Ishikawa (cell line): ENCODE results near the gene WBP1L.

Experiments
- CEBPB ChIP-seq: IDR thresholded peaks from 2 replicates; pipeline ENCODE4 v1.6.1; 2012
- CREB1 ChIP-seq: IDR thresholded peaks from 2 replicates; pipeline ENCODE4 v1.6.1; 2012; ENCODE audit warnings: low read depth
- EGR1 ChIP-seq: IDR thresholded peaks from 2 replicates; pipeline ENCODE4 v1.6.1; 2012
- EP300 ChIP-seq: IDR thresholded peaks from 2 replicates; pipeline ENCODE4 v1.6.1; 2012; ENCODE audit warnings: borderline replicate concordance
- FOXM1 ChIP-seq: IDR thresholded peaks from 2 replicates; pipeline ENCODE4 v1.6.1; 2012; ENCODE audit warnings: low read depth, borderline replicate concordance
- MAX ChIP-seq: IDR thresholded peaks from 2 replicates; pipeline ENCODE4 v1.6.1; 2012
- NFIC ChIP-seq: IDR thresholded peaks from 2 replicates; pipeline ENCODE4 v1.6.1; 2012
- RAD21 ChIP-seq: IDR thresholded peaks from 2 replicates; pipeline ENCODE4 v1.6.1; 2012; ENCODE audit warnings: low read depth
- REST ChIP-seq: IDR thresholded peaks from 2 replicates; pipeline ENCODE4 v1.6.1; 2012; ENCODE audit warnings: low read depth, mild to moderate bottlenecking
- TAF1 ChIP-seq: IDR thresholded peaks from 2 replicates; pipeline ENCODE4 v1.6.1; 2012; ENCODE audit warnings: low read depth, mild to moderate bottlenecking
- TCF12 ChIP-seq: IDR thresholded peaks from 2 replicates; pipeline ENCODE4 v1.6.1; 2012; ENCODE audit warnings: low read depth
- TEAD4 ChIP-seq: IDR thresholded peaks from 2 replicates; pipeline ENCODE4 v1.6.1; 2012
- USF1 ChIP-seq: IDR thresholded peaks from 2 replicates; pipeline ENCODE4 v1.6.1; 2012
- YY1 ChIP-seq: IDR thresholded peaks from 2 replicates; pipeline ENCODE4 v1.6.1; 2012; ENCODE audit warnings: low read depth
- ZBTB7A ChIP-seq: IDR thresholded peaks from 2 replicates; pipeline ENCODE4 v1.6.1; 2012; ENCODE audit warnings: low read depth

Gene WBP1L

GRCh38 chr10:102743588-102744373 is at the start of gene WBP1L:
WBP1L (plus strand) TSS chr10:102743948; CDS start chr10:102744054, 106 bp downstream.
- peak; percentile 84; the same call in 1 of the 2 replicates for TF ChIP-seq EGR1
- 0 out of 2 replicates have a peak, but pooled peaks have one; percentile 14 for TF ChIP-seq TCF12
- peak; percentile 61 for TF ChIP-seq MAX
- peak; percentile 79 for TF ChIP-seq CREB1
- TF ChIP-seq TAF1, result peak; percentile 36
- TF ChIP-seq TEAD4, result peak; percentile 23; the same call in 1 of the 2 replicates
- no peak for TF ChIP-seq RAD21
- TF ChIP-seq YY1, result peak; percentile 99
- TF ChIP-seq CEBPB, result peak; percentile 23; the same call in 1 of the 2 replicates
- TF ChIP-seq FOXM1, result no peak
- peak; percentile 73 for TF ChIP-seq ZBTB7A
- TF ChIP-seq USF1, result no peak; the same call in 1 of the 2 replicates

GRCh38 chr10:102695401-102695800 is 48.3 kb upstream of the WBP1L start:
- peak; percentile 80 for TF ChIP-seq TEAD4

GRCh38 chr10:102696736-102697135 is 47.0 kb upstream of the WBP1L start:
- TF ChIP-seq CEBPB (peak; percentile 62; the same call in 1 of the 2 replicates), TCF12 (no peak)

- TF ChIP-seq TEAD4 (no peak), EP300 (no peak), RAD21 (no peak), YY1 (no peak), REST (no peak), NFIC (no peak), FOXM1 (no peak), TCF12 (no peak), ZBTB7A (no peak), CEBPB (no peak), TAF1 (no peak), MAX (no peak), USF1 (no peak), EGR1 (no peak), CREB1 (no peak)
Measured at GRCh38 chr10:102698894-102699293, 44.9 kb upstream of the WBP1L start.

GRCh38 chr10:102701272-102701671 is 42.5 kb upstream of the WBP1L start:
- TF ChIP-seq TCF12, result no peak
- TF ChIP-seq USF1, result no peak
- TF ChIP-seq MAX, result no peak
- no peak for TF ChIP-seq YY1
- TF ChIP-seq EGR1, result no peak
- no peak for TF ChIP-seq TEAD4
- no peak for TF ChIP-seq EP300
- TF ChIP-seq CEBPB, result no peak
- no peak for TF ChIP-seq ZBTB7A

GRCh38 chr10:102701796-102702195 is 42.0 kb upstream of the WBP1L start:
- TF ChIP-seq TEAD4 (no peak), ZBTB7A (no peak), FOXM1 (no peak)

GRCh38 chr10:102702742-102703141 is 41.0 kb upstream of the WBP1L start:
- TF ChIP-seq TCF12 (no peak), ZBTB7A (no peak), TEAD4 (no peak), FOXM1 (no peak), EP300 (no peak), RAD21 (no peak), NFIC (no peak), REST (no peak), TAF1 (no peak), CEBPB (no peak), USF1 (no peak), YY1 (no peak), CREB1 (no peak)
